HG03025 (cell line): ENCODE measurements around the gene CCDC178.
"Not testable (repeated sequence)": the region's sequence is repeated elsewhere in the genome, so short reads cannot be mapped to it uniquely, and the experiment has no call there.

Experiments used
- ATAC-seq: cut with Tn5 transposase; IDR thresholded peaks from one replicate; pipeline ENCODE4 v1.9.1; 2021; ENCODE audit warnings: mild to moderate bottlenecking, moderate library complexity; ENCODE audit not compliant: unreplicated experiment, low FRiP score

CCDC178 gene

GRCh38 chr18:33440060-33441043 is at the start of gene CCDC178:
TSS of gene CCDC178 (minus strand) at chr18:33440721. CDS start at chr18:33412088, 28,633 bp downstream.
- ATAC-seq = no peak

DNA sequence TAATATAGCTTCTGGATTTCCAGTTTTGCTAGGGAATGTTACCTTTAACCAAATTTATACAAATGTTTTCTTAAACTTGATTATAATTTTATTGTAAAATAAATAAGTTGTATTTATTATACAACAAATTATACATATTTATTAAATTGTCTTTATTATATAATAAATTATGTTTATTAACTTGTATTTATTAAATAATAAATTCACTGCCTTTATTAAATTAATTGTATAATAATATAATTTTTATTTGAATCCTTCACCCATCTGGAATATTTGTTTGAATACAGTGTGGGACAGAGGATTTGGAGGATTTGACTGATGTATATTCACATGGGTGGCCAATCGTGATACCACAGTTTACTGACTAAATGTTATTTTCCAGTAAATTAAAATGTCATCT is 43.4 kb upstream of the CCDC178 start:
- ATAC-seq = no peak

DNA sequence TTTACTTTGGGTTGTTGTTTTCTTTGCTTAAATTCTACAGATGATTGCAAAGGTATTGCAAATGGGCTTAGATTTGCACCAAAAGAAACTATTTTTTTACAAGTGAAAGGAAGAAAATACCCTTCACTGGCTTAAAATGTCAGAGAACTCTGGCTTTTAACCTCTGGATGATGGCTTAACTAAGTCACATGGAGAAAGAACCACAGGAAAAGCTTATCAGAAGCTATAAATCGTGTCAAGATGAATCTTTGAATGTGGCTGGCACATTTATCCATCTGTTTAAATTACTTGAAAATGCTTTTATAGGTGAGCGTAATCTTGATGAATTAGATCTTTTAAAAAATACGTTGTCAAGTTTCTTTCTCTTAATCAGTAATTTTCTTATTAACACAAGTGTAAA is 32.0 kb upstream of the CCDC178 start:
- no peak for ATAC-seq

DNA sequence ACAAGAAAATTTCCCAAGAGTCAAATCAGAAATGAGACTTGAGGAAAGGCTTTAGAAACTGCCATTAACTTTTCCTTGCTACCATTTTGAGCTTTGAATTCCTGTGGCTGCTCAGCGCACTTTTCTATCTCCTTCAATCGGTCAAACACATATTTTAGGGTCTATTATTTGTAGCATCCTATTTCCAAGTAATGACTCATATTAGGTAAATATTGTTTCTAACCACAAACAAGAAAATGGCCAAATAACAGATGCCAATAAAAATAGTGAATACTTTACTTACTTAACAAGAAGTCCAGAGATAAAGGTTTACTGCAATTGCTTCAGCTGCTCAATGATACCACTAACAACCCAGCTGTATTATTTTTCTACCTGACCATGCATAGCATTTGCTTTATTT is 29.7 kb upstream of the CCDC178 start:
- no peak for ATAC-seq

- no peak for ATAC-seq
Observed at GRCh38 chr18:33469699-33470098, 29.2 kb upstream of the CCDC178 start.

GRCh38 chr18:33467531-33467930 is 27.0 kb upstream of the CCDC178 start:
- ATAC-seq = no peak

- no peak for ATAC-seq
Observed at GRCh38 chr18:33466822-33467221, 26.3 kb upstream of the CCDC178 start.

DNA sequence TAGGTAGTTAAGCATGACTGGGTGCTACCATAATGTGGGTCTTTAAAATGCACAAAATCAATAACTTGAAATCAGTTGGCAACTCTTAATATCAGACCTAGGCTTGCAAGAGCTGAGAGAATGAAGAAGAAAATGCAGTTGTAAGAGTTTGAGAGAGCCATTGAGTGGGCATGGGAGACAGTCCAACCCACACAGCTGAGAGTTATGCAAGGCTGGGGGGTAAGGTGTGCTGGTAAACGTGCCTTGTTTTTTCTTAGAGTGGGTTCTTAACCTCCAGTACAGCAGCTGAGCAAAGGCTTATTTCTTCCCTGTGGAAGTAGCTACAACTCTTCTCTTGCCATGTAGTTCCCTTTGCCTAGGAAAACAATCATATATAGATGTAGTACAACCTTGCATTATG is 20.2 kb upstream of the CCDC178 start:
- ATAC-seq = no peak

DNA sequence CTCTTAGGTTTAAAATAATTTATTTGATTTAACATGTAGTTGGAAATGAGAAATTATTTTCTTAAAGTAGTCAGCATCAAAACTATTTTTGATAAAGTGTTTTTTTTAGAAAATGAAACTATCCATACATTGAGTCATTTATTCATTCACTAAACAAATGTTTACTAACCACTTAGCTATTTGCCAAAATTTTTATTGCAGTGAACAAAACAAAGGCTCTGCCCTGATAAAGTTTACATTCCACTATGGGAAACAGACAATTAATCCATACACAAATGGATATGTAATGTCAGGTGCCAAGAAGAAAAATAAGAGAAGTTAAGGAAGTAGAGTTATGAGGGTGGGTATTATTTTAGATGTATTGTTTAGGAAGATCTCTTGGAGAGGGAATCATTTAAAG is 19.1 kb upstream of the CCDC178 start:
- no peak for ATAC-seq

DNA sequence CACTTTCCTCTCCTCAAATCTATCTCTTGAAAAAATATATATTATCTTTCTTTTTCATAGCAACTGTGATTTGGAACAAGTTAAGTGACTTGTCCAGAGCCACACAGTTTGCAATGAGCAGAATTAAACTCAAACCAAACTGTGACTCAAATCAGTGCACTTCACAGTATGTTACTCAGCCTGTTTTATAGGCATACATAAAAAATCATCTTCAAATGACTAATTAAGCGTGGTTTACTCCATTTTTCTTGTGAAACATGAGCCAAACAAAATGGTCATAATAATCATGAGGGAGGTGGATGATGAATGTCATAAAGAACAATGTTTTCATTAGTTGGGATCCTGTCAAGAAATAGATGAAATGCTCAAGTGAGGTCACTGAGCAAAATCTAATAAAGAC is 6.1 kb upstream of the CCDC178 start:
- ATAC-seq = no peak

- no peak for ATAC-seq
Observed at GRCh38 chr18:33444709-33445108, 4.2 kb upstream of the CCDC178 start.

DNA sequence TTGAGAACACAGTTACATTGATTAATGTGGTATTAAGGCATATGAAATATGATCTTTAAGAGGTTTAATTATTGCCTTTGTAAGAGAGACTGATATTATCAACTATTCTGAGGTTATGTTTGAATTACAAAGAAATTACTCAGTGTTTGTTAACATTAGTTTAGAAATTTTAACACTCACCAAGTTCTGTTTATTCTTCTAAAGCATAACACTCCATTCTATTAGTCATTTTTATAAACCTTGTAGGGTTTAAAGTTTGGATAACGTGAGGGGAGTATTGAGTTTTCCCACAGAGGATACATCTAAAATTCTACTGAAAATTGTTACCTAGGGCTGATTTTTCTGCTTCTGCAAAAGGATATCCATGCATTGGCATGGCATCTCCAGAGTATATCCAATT is 7.7 kb downstream of the CCDC178 start:
- ATAC-seq = no peak

DNA sequence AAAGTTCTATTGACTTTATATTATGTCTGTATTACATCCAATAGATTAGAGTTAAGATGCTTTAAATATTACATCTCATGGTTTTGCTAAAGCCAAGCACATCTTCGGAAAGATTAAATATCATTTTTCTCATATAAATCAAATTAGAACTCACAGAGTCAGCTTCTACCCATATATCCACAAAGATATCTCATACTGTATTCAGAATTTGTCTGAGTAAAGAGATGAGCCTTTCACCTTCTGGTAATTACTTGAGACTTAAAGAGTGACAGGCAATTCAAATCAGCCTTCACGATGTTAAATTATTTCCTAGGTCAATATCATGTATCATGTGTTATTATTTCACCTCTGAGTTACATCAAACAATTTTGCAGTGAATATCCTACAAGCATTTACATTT is 13.0 kb downstream of the CCDC178 start:
- ATAC-seq = no peak

DNA sequence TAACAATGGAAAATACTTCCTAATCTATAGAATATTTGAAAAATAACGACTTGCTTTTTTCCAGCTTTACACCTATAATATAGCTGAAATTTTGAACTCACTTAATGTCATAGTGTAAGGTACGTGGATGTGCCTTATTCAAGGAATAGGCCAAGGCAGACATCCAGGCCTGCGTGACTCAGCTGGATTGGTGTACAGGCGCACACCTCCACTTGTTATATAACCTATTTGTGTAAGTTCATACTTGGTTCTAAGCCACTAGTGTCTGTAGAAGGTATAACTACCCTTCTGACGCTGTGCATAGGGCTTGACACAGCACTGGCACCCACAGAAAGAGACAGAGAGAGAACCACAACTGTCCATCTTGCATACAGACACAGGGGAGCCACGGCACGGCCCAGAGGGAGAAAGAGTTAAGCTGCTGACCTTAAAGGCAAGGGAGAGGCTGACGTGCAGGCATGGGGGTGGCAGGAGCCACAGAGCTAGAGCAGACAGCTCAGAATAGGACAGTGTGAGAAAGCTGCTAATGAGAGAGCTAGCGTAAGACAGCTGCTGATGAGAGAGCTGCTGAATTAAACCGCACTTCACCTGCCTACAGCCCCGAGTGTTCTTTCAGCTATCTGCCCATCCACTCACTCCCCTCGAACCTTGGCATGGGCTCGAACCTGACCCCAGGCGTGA is 16.1 kb downstream of the CCDC178 start:
- ATAC-seq = no peak

GRCh38 chr18:33421225-33421624 is 19.3 kb downstream of the CCDC178 start:
- ATAC-seq = no peak

DNA sequence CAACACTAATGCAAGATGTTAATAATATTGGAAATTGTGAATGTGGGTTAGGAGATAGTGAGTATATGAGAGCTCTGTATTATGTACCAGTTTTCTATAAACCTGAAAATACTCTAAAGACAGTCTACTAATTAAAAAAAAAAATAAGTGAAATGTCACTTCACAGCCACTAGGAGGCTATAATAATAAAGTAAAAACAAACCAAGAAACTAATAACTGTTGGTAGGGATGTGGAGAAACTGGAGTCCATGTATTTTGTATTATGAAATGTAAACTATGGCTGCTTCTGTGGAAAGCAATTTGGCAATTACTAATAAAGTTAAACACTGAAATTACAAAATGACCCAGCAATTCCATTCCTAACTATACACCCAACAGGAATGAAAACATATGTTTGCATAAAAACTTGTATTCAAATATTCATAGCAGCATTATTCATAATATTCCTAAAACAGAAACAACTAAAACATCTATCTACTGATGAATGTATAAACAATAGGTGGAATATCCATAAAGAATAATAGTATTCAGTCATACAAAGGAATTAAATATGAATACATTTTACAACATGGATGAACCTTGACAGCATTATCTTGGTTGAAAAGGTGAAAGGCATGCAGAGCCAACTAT is 36.2 kb downstream of the CCDC178 start:
- no peak for ATAC-seq

- ATAC-seq = not testable (repeated sequence)
Observed at GRCh38 chr18:33398939-33399338, 41.6 kb downstream of the CCDC178 start.

DNA sequence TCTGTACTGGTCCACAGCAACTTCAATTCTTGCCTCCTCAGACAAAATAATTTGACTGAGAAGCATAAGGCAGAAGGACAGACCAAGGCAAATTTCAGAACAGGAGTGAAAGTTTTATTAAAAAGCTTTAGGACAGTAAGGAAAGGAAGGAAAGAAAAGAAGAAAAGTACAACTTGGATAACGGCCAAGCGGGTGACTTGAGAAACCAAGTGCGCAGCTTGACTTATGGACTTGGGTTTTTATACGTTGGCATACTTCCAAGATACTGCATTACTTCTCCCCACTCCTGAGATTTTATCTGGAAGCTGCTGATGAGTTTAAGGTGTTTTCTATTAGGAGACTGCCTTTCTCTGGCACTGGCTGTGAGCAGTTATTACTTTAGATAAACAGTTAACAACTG is 64.7 kb downstream of the CCDC178 start:
- no peak for ATAC-seq

DNA sequence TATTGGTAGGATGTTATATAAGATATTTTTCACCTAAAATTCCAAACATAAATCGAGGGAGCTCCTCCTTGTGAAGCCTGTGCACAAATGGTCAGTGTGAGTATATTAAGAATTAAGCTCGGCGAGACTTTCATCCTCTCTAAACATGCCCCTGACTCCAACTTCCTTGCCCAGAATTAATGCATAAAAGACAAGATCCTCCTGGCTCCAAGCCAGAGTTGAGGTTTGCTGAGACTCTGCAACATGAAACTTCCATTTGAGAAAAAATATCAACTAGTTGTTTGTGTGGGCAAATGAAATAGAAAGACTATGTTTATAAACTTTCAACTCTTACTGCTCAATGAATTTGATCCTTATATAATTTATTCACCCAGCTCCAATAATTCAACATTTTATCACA is 68.1 kb downstream of the CCDC178 start:
- ATAC-seq = no peak

GRCh38 chr18:33369711-33370449 is 70.6 kb downstream of the CCDC178 start:
- ATAC-seq = no peak

- ATAC-seq = no peak
Observed at GRCh38 chr18:33356735-33357134, 83.8 kb downstream of the CCDC178 start.
